Heart left ventricle (tissue), 13 donors: ENCODE results near the gene PCDHB10.
"Not testable (repeated sequence)": the region's sequence is repeated elsewhere in the genome, so short reads cannot be mapped to it uniquely, and the experiment has no call there.

Experiments used
- POLR2A ChIP-seq, 2 donors: fragments of 450-650 bp; IDR thresholded peaks; one replicate each; pipeline ENCODE4 v1.6.1; 2017; ENCODE audit warnings: antibody characterized with exemption in 2 of 2, mild to moderate bottlenecking in 2 of 2, moderate library complexity in 2 of 2
- TF ChIP-seq, protein P1 (sequence below), 12 donors: fragments of 200-600 bp; sonication (generic) in 4 of 12; IDR thresholded peaks; one replicate each; pipeline versions ENCODE4 v1.5.0 to v1.8.0; 2018 to 2022; ENCODE audit warnings: antibody characterized with exemption in 12 of 12, mild to moderate bottlenecking in 5 of 12
- donor health status: ischemic (EF 13 %, LVEDD 7.1; RV severe dilation, severe dysfunction).
- donor health status: DM: no; HTN: yes; CAD: no.
- donor health status: DM: no; HTN: no; CAD: no.
- donor health status: ischemic (EF 25% LVEDD 6.9; RV normal size, moderate dysfunction).
- donor health status: ischemic (EF 25% LVEDD 5.7; RV mildly dilated, moderate dysfunction).
- donor health status: ischemic (EF 35%, LVEDD 5.7; RV mildly dilated, moderate dysfunction).
- donor health status: nonischemic (EF 11% LVEDD 7.7; RV severe dilation, severe dysfunction).
- donor health status: DM: yes; HTN: yes; CAD: no.
- donor health status: PGD.
- donor health status: ischemic (EF 29% LVEDD 5.4; RV normal size, mild dysfunction).
- donor health status: nonischemic (EF 23%, LVEDD 6.1; RV moderate dilation, normal function).

DNA sequence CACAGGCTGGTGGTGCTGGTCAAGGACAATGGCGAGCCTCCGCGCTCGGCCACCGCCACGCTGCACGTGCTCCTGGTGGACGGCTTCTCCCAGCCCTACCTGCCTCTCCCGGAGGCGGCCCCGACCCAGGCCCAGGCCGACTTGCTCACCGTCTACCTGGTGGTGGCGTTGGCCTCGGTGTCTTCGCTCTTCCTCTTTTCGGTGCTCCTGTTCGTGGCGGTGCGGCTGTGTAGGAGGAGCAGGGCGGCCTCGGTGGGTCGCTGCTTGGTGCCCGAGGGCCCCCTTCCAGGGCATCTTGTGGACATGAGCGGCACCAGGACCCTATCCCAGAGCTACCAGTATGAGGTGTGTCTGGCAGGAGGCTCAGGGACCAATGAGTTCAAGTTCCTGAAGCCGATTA lies 23.9 kb downstream of the PCDHB10 start:
- not testable (repeated sequence) for TF ChIP-seq POLR2A (IDR thresholded peaks at IDR 0.05)
- TF ChIP-seq, protein P1, sequence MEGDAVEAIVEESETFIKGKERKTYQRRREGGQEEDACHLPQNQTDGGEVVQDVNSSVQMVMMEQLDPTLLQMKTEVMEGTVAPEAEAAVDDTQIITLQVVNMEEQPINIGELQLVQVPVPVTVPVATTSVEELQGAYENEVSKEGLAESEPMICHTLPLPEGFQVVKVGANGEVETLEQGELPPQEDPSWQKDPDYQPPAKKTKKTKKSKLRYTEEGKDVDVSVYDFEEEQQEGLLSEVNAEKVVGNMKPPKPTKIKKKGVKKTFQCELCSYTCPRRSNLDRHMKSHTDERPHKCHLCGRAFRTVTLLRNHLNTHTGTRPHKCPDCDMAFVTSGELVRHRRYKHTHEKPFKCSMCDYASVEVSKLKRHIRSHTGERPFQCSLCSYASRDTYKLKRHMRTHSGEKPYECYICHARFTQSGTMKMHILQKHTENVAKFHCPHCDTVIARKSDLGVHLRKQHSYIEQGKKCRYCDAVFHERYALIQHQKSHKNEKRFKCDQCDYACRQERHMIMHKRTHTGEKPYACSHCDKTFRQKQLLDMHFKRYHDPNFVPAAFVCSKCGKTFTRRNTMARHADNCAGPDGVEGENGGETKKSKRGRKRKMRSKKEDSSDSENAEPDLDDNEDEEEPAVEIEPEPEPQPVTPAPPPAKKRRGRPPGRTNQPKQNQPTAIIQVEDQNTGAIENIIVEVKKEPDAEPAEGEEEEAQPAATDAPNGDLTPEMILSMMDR (IDR thresholded peaks at IDR 0.05), result not testable (repeated sequence)
